K562 (cell line): Measurements from ENCODE around the gene GALNT13. TPM values are rescaled to one million over a fixed set of nuclear protein-coding genes. Genes with fewer than 3 reads are reported as not detected.

Experiments
- ATAC-seq: fragments of 200-7000 bp; cut with Tn5 transposase; 3 replicates; pipeline ENCODE4 v1.9.1; 2020; ENCODE audit warnings: moderate library complexity
- BruUV-seq: library from RNA; stranded (reverse); fragments of 400-500 nt; replicated peaks from 2 replicates; lab custom pipeline; 2021; lab: Mats Ljungman, UMichigan
- CTCF ChIA-PET: fragments of 300-600 bp; formaldehyde crosslinking; extraction: SDS; loops from one replicate; lab custom pipeline; 2021; ENCODE audit warnings: low intra/inter-chr PET ratio; lab: Yijun Ruan, JAX
- POLR2A ChIA-PET: fragments of 300-600, 350-650 bp; sonication (Branson Sonifier 250); formaldehyde crosslinking; extraction: SDS; loops from one replicate; lab custom pipeline; 2021; ENCODE audit warnings: antibody characterized with exemption, inconsistent platforms; lab: Yijun Ruan, JAX
- DNase-seq, 4 experiments: peaks; one replicate each; pipeline versions ENCODE4 v3.0.0 to v3.0.0-alpha.2; 2011 to 2018; ENCODE audit warnings: low spot score in 3 of 4, mixed read lengths in 3 of 4; ENCODE audit errors: extremely low read depth in 1 of 4
- FAIRE-seq: peaks from 2 replicates; lab custom pipeline; 2011; peaks lifted over from hg19 to GRCh38; lab: Jason Lieb, UNC
- H2AFZ ChIP-seq: 2 replicates; pipeline ENCODE4 v1.6.0; 2011; ENCODE audit warnings: low read depth, low read length, control low read depth, inconsistent platforms
- H3K27ac ChIP-seq: fragments of 200-600 bp; 3 replicates; pipeline ENCODE4 v1.8.0; 2011; ENCODE audit warnings: low read depth, mild to moderate bottlenecking, control low read depth, inconsistent platforms, low read length, moderate library complexity, mixed read lengths; ENCODE audit errors: extremely low read depth
- H3K27me3 ChIP-seq, 2 experiments: fragments of 300-600 bp in 1 of 2; 2 replicates in 1 of 2; 3 replicates in 1 of 2; pipeline versions ENCODE4 v1.6.0 to v1.8.0; 2011; ENCODE audit warnings: inconsistent platforms in 2 of 2, low read length in 2 of 2, mild to moderate bottlenecking in 1 of 2, mixed read lengths in 1 of 2, moderate library complexity in 1 of 2; ENCODE audit not compliant: control insufficient read depth in 2 of 2, insufficient read depth in 2 of 2
- H3K36me3 ChIP-seq: fragments of 300-600 bp; 3 replicates; pipeline ENCODE4 v1.8.0; 2011; ENCODE audit warnings: mild to moderate bottlenecking, low read length, inconsistent platforms; ENCODE audit not compliant: control insufficient read depth, insufficient read depth
- H3K4me1 ChIP-seq, 2 experiments: fragments of 200-600 bp in 1 of 2; replicated peaks in 1 of 2; 2 replicates in 1 of 2; 3 replicates in 1 of 2; pipeline versions ENCODE4 v1.5.1 to v1.8.0; 2011; ENCODE audit warnings: inconsistent platforms in 2 of 2, low read length in 2 of 2, mild to moderate bottlenecking in 1 of 2, mixed read lengths in 1 of 2, moderate library complexity in 1 of 2; ENCODE audit not compliant: control insufficient read depth in 2 of 2, insufficient read depth in 2 of 2
- H3K4me2 ChIP-seq: 2 replicates; pipeline ENCODE4 v1.6.1; 2011; ENCODE audit warnings: low read length, control low read depth, inconsistent platforms, mixed read lengths; ENCODE audit not compliant: insufficient read depth
- H3K4me3 ChIP-seq: fragments of 200-600 bp; sonication (generic), shearing (Covaris generic); 2 replicates; pipeline ENCODE4 v1.5.1; 2016; ENCODE audit warnings: control low read depth, inconsistent platforms
- H3K79me2 ChIP-seq: fragments of 200-600 bp; 3 replicates; pipeline ENCODE4 v1.8.0; 2011; ENCODE audit warnings: low read length, inconsistent platforms; ENCODE audit not compliant: control insufficient read depth, insufficient read depth
- H3K9ac ChIP-seq, 2 experiments: 2 replicates each; pipeline versions ENCODE4 v1.6.0 to v1.6.1; 2011; ENCODE audit warnings: low read depth in 2 of 2, low read length in 2 of 2, control low read depth in 1 of 2, inconsistent platforms in 1 of 2, mild to moderate bottlenecking in 1 of 2, mixed read lengths in 1 of 2; ENCODE audit not compliant: insufficient read depth in 1 of 2
- H3K9me1 ChIP-seq: one replicate; pipeline ENCODE4 v1.6.0; 2011; ENCODE audit warnings: inconsistent platforms, mild to moderate bottlenecking, low read length, moderate library complexity; ENCODE audit not compliant: control insufficient read depth, insufficient read depth
- H3K9me3 ChIP-seq: replicated peaks from 2 replicates; pipeline ENCODE4 v1.5.1; 2011; ENCODE audit warnings: low read depth, low read length, inconsistent platforms; ENCODE audit not compliant: control insufficient read depth, insufficient read depth
- H4K20me1 ChIP-seq: replicated peaks from 2 replicates; pipeline ENCODE4 v1.6.1; 2011; ENCODE audit warnings: low read length, inconsistent platforms, mixed read lengths; ENCODE audit not compliant: control insufficient read depth, insufficient read depth
- JUND ChIP-seq, 2 experiments: IDR thresholded peaks; 2 replicates in 1 of 2; 3 replicates in 1 of 2; pipeline ENCODE4 v1.6.1; 2011; ENCODE audit warnings: borderline replicate concordance in 2 of 2, low read depth in 2 of 2, low read length in 2 of 2, improper control_type of control experiment in 1 of 2, missing biosample characterization in 1 of 2, missing genetic modification characterization in 1 of 2, missing genetic modification reagents in 1 of 2
- L3MBTL2 ChIP-seq: fragments of 450-650 bp; IDR thresholded peaks from 2 replicates; pipeline ENCODE4 v1.6.1; 2016; ENCODE audit warnings: mild to moderate bottlenecking, moderate library complexity
- LCOR ChIP-seq: sonication (generic); formaldehyde crosslinking; IDR thresholded peaks from 2 replicates; pipeline ENCODE4 v1.8.0; 2022; ENCODE audit warnings: mild to moderate bottlenecking, missing genetic modification reagents
- RNF2 ChIP-seq: sonication (generic); IDR thresholded peaks from 2 replicates; pipeline ENCODE4 v1.6.1; 2016
- SAP30 ChIP-seq: fragments of 200-600 bp; sonication (generic); IDR thresholded peaks from 2 replicates; pipeline ENCODE4 v1.6.1; 2012; ENCODE audit warnings: borderline replicate concordance, low read depth, mild to moderate bottlenecking, moderate library complexity, low read length, control low read depth, inconsistent platforms; ENCODE audit not compliant: insufficient read depth, poor library complexity, severe bottlenecking
- U2AF1 ChIP-seq: fragments of 200-400 bp; formaldehyde crosslinking; optimal IDR thresholded peaks from 2 replicates; pipeline ENCODE3; 2017; ENCODE audit warnings: mild to moderate bottlenecking, low read depth, low read length, moderate library complexity
- WGBS: fragments of 100-300 bp; shearing (Covaris generic); methylation state at CpG from one replicate; pipeline ENCODE4 v1.1.6; 2016; ENCODE audit warnings: low coverage, mixed read lengths; ENCODE audit not compliant: insufficient coverage; ENCODE audit errors: missing lambda C conversion rate; 5-methylcytosine and 5-hydroxymethylcytosine counted together
- in situ Hi-C: fragments of 300-500 bp; cut with MboI; formaldehyde crosslinking; loops from 4 replicates; pipeline ENCODE4 v1.15.0; 2018; ENCODE audit warnings: inconsistent platforms, mixed read lengths
- intact Hi-C: fragments of 100-400 bp; cut with micrococcal nuclease; formaldehyde crosslinking; loops from 2 replicates; pipeline ENCODE4 v1.14.2; 2022
- polyA plus RNA-seq, 8 experiments: library from polyadenylated mRNA; depleted of rRNA in 4 of 8; stranded (reverse) in 5 of 8; unstranded in 3 of 8; fragments of >200 nt; fragmentation: Nextera tagmentation in 2 of 8; fragmentation: Illumina TruSeq in 1 of 8; extraction: Ambion mirVana in 2 of 8; extraction: Trizol in 1 of 8; gene quantifications; 2 replicates each; pipeline versions ENCODE4 v1.2.1 to v1.2.3, GENCODE V29; 2011 to 2014; ENCODE audit warnings: inconsistent platforms in 1 of 8, missing spikeins in 1 of 8
- total RNA-seq, 7 experiments: library from RNA; depleted of rRNA in 6 of 7; stranded (reverse); fragments of >200 nt in 6 of 7; fragmentation: Illumina TruSeq in 2 of 7; extraction: Trizol in 2 of 7; gene quantifications; 2 replicates each; pipeline versions ENCODE4 v1.2.1 to v1.2.3, GENCODE V29; 2011 to 2021; ENCODE audit warnings: low replicate concordance in 1 of 7
- TF ChIP-seq, protein P1 (sequence below): fragments of 450-650 bp; IDR thresholded peaks from 2 replicates; pipeline ENCODE4 v1.6.1; 2017; ENCODE audit warnings: antibody characterized with exemption

The GALNT13 gene
- total and polyA plus RNA-seq, 9 of the 15 experiments (the other 6 are each of a cell fraction or from before 2014, with no cell fraction given) = not detected

DNA sequence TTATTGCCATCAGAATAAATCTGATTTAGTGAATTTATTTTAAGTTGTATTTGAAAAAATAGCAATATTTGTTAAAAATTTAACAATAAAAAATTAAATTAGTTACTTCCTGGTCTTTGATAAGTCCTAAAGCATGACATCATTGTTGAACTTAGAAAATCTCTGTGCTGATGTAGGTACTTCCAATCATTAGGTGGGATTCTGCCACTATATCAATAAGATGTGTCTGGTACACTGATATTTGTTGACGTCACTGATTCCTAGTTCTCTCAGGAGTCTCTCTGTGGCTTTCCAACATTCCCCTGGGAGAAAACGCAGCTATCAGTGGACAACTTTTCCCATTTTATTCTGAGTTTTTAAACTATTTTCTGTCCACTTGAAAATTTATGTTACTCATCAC, 143.5 kb downstream of the GALNT13 start:
- ChIA-PET CTCF (no interaction called here), POLR2A (no interaction called here)
- in situ Hi-C loops (no loop called here), intact Hi-C loops (no loop called here)
- Histone ChIP-seq H3K9ac (no peak overlapping the region), H3K36me3 (no peaks in the 10 kb centered on the region), H3K9me1 (no peaks in the 10 kb centered on the region), H4K20me1 (no peaks in the 10 kb centered on the region), H3K4me1 (no peaks in the 10 kb centered on the region), H2AFZ (no peak overlapping the region), H3K27me3 (no peaks in the 10 kb centered on the region), H3K4me3 (no peak overlapping the region), H3K4me2 (no peak overlapping the region), H3K27ac (no peak overlapping the region), H3K9me3 (no peaks in the 10 kb centered on the region), H3K79me2 (no peaks in the 10 kb centered on the region)
- ATAC-seq = no peak
- 0% methylated on average over 2 of the region's 2 CpGs for WGBS
- no peak for FAIRE-seq
- no peak for DNase-seq
- TF ChIP-seq RNF2 = no peak
- TF ChIP-seq JUND (IDR thresholded peaks at IDR 0.05; ENCODE audit: borderline replicate concordance, low read depth, low read length) = no peak
- TF ChIP-seq JUND (tag; IDR thresholded peaks at IDR 0.05; ENCODE audit: borderline replicate concordance, low read depth, low read length) = no peak
- TF ChIP-seq L3MBTL2 = no peak
- TF ChIP-seq, protein P1, sequence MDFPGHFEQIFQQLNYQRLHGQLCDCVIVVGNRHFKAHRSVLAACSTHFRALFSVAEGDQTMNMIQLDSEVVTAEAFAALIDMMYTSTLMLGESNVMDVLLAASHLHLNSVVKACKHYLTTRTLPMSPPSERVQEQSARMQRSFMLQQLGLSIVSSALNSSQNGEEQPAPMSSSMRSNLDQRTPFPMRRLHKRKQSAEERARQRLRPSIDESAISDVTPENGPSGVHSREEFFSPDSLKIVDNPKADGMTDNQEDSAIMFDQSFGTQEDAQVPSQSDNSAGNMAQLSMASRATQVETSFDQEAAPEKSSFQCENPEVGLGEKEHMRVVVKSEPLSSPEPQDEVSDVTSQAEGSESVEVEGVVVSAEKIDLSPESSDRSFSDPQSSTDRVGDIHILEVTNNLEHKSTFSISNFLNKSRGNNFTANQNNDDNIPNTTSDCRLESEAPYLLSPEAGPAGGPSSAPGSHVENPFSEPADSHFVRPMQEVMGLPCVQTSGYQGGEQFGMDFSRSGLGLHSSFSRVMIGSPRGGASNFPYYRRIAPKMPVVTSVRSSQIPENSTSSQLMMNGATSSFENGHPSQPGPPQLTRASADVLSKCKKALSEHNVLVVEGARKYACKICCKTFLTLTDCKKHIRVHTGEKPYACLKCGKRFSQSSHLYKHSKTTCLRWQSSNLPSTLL = no peak
- TF ChIP-seq U2AF1 = no peak
- TF ChIP-seq SAP30 = no peak
- no peak for TF ChIP-seq LCOR (CRISPR knock-in tag)
- BruUV-seq = no TSS peak
